ENCODE data around the gene RAB43.

DNA sequence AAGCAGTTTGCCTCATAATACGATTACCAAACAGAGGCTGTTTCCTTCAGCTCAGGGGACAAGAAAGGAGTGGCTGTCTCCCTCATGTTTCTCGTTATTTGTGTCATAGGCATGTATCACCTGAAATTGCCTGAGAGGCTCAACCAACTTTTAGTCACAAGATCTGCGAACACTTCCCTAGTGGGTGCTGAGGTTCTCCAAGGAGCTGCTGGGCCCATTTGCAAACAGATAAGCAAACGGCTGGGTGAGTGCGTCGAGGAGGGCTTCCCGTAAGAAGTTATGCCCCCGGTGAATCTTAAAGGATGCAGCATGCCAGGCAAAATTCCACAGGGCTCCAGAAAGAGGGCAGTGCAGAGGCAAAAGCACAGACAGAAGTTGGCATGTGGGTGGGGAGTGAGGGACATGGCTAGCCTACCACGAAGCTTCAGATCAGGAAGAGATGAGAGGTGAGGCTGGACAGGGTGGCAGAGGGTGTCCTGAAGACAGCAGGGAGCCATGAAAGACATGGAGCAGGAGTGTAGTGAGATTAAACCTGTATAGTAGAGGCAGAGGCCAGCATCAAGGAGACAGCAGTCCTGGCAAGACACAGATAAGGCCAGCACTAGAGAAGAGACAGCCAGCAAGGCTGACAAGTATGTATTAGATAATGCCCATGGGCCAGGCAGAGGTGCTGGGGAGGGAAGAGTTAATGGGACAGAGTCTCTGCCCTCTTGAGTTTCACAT, 65.0 kb downstream of the RAB43 start:
- TF ChIP-seq, protein P1, sequence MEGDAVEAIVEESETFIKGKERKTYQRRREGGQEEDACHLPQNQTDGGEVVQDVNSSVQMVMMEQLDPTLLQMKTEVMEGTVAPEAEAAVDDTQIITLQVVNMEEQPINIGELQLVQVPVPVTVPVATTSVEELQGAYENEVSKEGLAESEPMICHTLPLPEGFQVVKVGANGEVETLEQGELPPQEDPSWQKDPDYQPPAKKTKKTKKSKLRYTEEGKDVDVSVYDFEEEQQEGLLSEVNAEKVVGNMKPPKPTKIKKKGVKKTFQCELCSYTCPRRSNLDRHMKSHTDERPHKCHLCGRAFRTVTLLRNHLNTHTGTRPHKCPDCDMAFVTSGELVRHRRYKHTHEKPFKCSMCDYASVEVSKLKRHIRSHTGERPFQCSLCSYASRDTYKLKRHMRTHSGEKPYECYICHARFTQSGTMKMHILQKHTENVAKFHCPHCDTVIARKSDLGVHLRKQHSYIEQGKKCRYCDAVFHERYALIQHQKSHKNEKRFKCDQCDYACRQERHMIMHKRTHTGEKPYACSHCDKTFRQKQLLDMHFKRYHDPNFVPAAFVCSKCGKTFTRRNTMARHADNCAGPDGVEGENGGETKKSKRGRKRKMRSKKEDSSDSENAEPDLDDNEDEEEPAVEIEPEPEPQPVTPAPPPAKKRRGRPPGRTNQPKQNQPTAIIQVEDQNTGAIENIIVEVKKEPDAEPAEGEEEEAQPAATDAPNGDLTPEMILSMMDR (IDR thresholded peaks at IDR 0.05; ENCODE audit: poor library complexity, severe bottlenecking): no peak
- TF ChIP-seq RAD21 (conservative IDR thresholded peaks at IDR 0.05) (no peak), EZH2 (IDR thresholded peaks at IDR 0.05; ENCODE audit: borderline replicate concordance, insufficient read depth, low read length, poor library complexity, severe bottlenecking) (no peak), EP300 (conservative IDR thresholded peaks at IDR 0.05; ENCODE audit: poor library complexity, severe bottlenecking) (no peak), POLR2AphosphoS5 (IDR thresholded peaks at IDR 0.05) (no peak)
